Effector memory CD4-positive, alpha-beta T cell (primary cell): ENCODE data around the gene UBE2D3.

Source experiments
- DNase-seq, 3 donors: peaks; one replicate each; pipeline ENCODE4 v3.0.0-alpha.2; 2020
- H3K27ac ChIP-seq: 2 replicates; pipeline ENCODE4 v1.7.0; 2013; ENCODE audit warnings: mild to moderate bottlenecking, low read length, moderate library complexity; ENCODE audit not compliant: insufficient read depth, poor library complexity, severe bottlenecking
- H3K27me3 ChIP-seq: replicated peaks from 2 replicates; pipeline ENCODE4 v1.7.0; 2013; ENCODE audit warnings: mild to moderate bottlenecking, low read length; ENCODE audit not compliant: insufficient read depth, control insufficient read depth, poor library complexity, severe bottlenecking
- H3K36me3 ChIP-seq: 2 replicates; pipeline ENCODE4 v1.7.0; 2013; ENCODE audit warnings: mild to moderate bottlenecking, low read length, moderate library complexity; ENCODE audit not compliant: control insufficient read depth, insufficient read depth
- H3K4me1 ChIP-seq: 2 replicates; pipeline ENCODE4 v1.7.0; 2013; ENCODE audit warnings: low read length, mild to moderate bottlenecking; ENCODE audit not compliant: control insufficient read depth, insufficient read depth, poor library complexity, severe bottlenecking
- H3K4me3 ChIP-seq: 2 replicates; pipeline ENCODE4 v1.7.0; 2013; ENCODE audit warnings: low read length, low read depth, mild to moderate bottlenecking; ENCODE audit not compliant: insufficient read depth, poor library complexity, severe bottlenecking
- H3K9me3 ChIP-seq: 2 replicates; pipeline ENCODE4 v1.7.0; 2013; ENCODE audit warnings: mild to moderate bottlenecking, low read length, moderate library complexity; ENCODE audit not compliant: control insufficient read depth

Gene UBE2D3

DNA sequence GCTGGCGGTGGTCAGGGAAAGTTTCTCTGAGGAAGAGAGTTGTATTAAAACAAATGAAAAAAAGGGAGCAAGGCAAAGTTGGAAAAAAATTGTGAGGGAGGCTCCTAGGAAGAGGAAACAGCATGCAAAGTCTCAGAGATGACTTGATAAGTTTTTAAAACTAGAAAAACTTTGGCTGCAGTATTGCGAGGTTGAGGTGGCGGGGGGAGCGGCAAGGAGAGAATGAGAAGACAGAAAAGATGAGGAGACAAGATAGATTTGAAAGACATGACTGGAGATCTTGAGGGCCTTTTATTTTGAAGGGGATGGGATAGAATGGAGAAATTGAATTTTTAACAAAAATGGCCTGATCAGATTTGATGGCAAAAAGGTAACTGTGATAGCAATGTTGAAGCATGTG, 4.8 kb upstream of the UBE2D3 start:
- H3K4me1 ChIP-seq, result no peaks in the 10 kb centered on the region
- H3K36me3 ChIP-seq, result no peaks in the 10 kb centered on the region
- no peaks in the 10 kb centered on the region for H3K9me3 ChIP-seq
- H3K4me3 ChIP-seq, result no peak overlapping the region
- H3K27ac ChIP-seq, result no peak overlapping the region
- no peak for DNase-seq
- no peaks in the 10 kb centered on the region for H3K27me3 ChIP-seq

- H3K9me3 ChIP-seq, result no peaks in the 10 kb centered on the region
- H3K4me3 ChIP-seq, result no peak overlapping the region
- no peak overlapping the region for H3K27ac ChIP-seq
Measured at GRCh38 chr4:102829803-102830202, 2.5 kb upstream of the UBE2D3 start.

GRCh38 chr4:102828497-102828808, 1.1 kb upstream of the UBE2D3 start:
- Histone ChIP-seq H3K36me3 (peaks cover 4% of the 10 kb centered on the region), H3K27ac (peak overlapping the region; percentile 91), H3K4me3 (peak overlapping the region; percentile 43), H3K4me1 (peaks cover 4% of the 10 kb centered on the region), H3K27me3 (no peaks in the 10 kb centered on the region), H3K9me3 (no peaks in the 10 kb centered on the region)
- DNase-seq, result no peak

More at GRCh38 chr4:102829803-102830202, 2.5 kb upstream of the UBE2D3 start:
- no peak for DNase-seq
- Histone ChIP-seq H3K36me3 (no peaks in the 10 kb centered on the region), H3K27me3 (no peaks in the 10 kb centered on the region), H3K4me1 (no peaks in the 10 kb centered on the region)

- Histone ChIP-seq H3K4me1 (peaks cover 9% of the 10 kb centered on the region), H3K36me3 (peaks cover 4% of the 10 kb centered on the region), H3K9me3 (no peaks in the 10 kb centered on the region), H3K27ac (peak overlapping the region; percentile 100), H3K4me3 (peak overlapping the region; percentile 85), H3K27me3 (no peaks in the 10 kb centered on the region)
- peak; percentile 99 to 100 (median 99) for DNase-seq
Measured at GRCh38 chr4:102827674-102828496, 534 bp upstream of the UBE2D3 start.

DNA sequence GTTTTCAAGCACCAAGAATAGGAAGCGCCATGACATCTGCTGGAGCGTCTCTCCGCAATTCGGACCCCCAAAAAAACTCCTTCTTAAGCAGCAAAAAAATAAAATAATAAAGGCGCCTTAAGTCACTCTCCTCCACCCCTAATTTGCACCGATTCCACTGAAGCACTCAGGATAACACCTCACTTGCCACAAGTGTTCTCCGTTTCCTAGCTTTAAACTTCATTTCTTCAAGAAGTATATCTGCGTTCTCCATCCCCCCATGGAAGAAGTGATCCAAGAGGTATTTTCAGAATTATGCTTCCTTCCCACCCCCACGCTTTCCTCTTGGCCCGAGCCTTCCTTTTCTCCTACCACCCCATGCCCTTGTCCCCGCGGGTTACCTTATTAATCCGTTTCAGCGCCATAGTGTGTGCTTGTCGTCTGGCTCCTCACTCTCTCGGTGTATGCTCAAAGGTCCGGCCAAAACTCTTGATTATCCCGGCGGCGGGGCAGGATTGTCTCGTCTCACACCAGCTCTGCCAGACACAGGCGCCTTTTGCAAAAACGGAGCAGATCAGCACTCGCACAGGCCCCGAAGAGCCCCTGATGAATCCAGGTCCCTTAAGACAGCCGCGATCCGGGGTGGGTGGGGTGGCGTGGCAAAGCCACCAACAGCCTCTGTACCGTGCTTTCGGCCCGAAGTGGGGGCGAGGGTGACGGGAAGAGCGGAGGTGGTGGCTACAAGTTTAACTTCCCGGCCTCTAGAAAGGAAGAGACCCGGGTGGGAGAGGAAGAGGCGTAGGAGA, 1.1 kb downstream of the UBE2D3 start:
- no peak for DNase-seq
- H3K9me3 ChIP-seq, result no peaks in the 10 kb centered on the region
- H3K4me1 ChIP-seq, result peaks cover 11% of the 10 kb centered on the region
- peak overlapping the region; percentile 100 for H3K27ac ChIP-seq
- H3K27me3 ChIP-seq, result no peaks in the 10 kb centered on the region
- peaks cover 4% of the 10 kb centered on the region for H3K36me3 ChIP-seq
- H3K4me3 ChIP-seq, result peak overlapping the region; percentile 85

- H3K27me3 ChIP-seq, result no peaks in the 10 kb centered on the region
- H3K4me1 ChIP-seq, result peaks cover 17% of the 10 kb centered on the region
- peak in 2 of 3 donors; percentile 5 to 11 for DNase-seq
Measured at GRCh38 chr4:102825261-102826091, 1.9 kb downstream of the UBE2D3 start.

DNA sequence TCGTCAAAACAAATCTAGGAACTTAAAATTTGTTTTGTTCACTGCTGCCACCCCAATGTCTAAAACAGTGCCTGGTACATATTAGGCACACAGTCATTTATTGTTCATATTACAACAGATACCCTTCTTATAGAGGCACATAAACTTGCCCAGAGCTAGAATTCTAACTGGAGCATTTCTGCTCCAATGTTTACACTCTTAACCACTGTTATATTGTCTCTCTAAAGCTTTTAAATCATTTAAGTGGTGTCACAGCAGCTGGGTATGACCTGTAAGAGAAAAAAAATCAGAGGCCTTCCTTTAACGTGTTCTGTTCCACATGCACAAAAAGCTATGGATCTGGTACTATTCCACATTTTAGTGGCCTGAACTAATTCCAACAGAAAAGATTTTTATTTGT, 3.0 kb downstream of the UBE2D3 start:
- Histone ChIP-seq H3K36me3 (peaks cover 4% of the 10 kb centered on the region), H3K4me3 (peak overlapping the region; percentile 85), H3K9me3 (no peaks in the 10 kb centered on the region), H3K27ac (peak overlapping the region; percentile 100), H3K27me3 (no peaks in the 10 kb centered on the region), H3K4me1 (peaks cover 19% of the 10 kb centered on the region)
- no peak for DNase-seq

More at GRCh38 chr4:102825261-102826091, 1.9 kb downstream of the UBE2D3 start:
- Histone ChIP-seq H3K4me3 (peak overlapping the region; percentile 85), H3K9me3 (no peaks in the 10 kb centered on the region), H3K27ac (peak overlapping the region; percentile 100), H3K36me3 (peaks cover 4% of the 10 kb centered on the region)

GRCh38 chr4:102823897-102824296, 3.5 kb downstream of the UBE2D3 start:
- Histone ChIP-seq H3K27ac (peak overlapping the region; percentile 47), H3K4me3 (peak overlapping the region; percentile 85), H3K36me3 (peaks cover 4% of the 10 kb centered on the region), H3K4me1 (peaks cover 20% of the 10 kb centered on the region), H3K27me3 (no peaks in the 10 kb centered on the region), H3K9me3 (no peaks in the 10 kb centered on the region)
- DNase-seq, result no peak

DNA sequence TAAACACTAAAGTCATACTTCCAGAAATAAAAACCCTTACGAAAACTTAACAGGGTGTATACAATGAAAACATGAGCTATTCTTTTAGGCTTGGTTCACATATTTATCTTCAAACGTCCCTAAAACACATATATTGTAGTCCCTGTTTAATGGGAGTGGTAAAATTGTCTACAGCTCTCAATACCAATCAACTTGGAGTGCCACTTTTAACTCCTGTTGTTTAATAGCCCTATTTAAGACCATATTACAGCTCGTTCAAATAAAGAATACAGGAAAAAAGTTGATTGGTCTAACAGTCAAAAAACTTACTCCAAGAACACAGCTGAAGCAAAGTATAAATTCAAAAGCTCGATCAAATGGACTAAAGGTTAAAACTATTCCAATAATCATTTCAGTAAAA, 3.9 kb downstream of the UBE2D3 start:
- peaks cover 24% of the 10 kb centered on the region for H3K4me1 ChIP-seq

More for the DNA sequence above, 3.9 kb downstream of the UBE2D3 start:
- no peaks in the 10 kb centered on the region for H3K27me3 ChIP-seq
- H3K9me3 ChIP-seq, result no peaks in the 10 kb centered on the region
- H3K27ac ChIP-seq, result peak overlapping the region; percentile 47
- H3K4me3 ChIP-seq, result peak overlapping the region; percentile 85
- peaks cover 4% of the 10 kb centered on the region for H3K36me3 ChIP-seq
- no peak for DNase-seq
